GDM1 (cell line): ENCODE measurements around the gene NEK6.

ENCODE experiments used
- DNase-seq: peaks from one replicate; lab custom pipeline; 2025; lab: John Stamatoyannopoulos, UW

The NEK6 gene

GRCh38 chr9:124373851-124374250, 116.1 kb downstream of the NEK6 start:
- DNase-seq, result no peak

- no peak for DNase-seq
Observed at GRCh38 chr9:124375726-124376125, 118.0 kb downstream of the NEK6 start.

- no peak for DNase-seq
Observed at GRCh38 chr9:124376329-124376728, 118.6 kb downstream of the NEK6 start.

GRCh38 chr9:124377551-124378406, 120.0 kb downstream of the NEK6 start:
- no peak for DNase-seq

GRCh38 chr9:124381170-124381945, 123.6 kb downstream of the NEK6 start:
- no peak for DNase-seq

- no peak for DNase-seq
Observed at GRCh38 chr9:124384210-124384609, 126.5 kb downstream of the NEK6 start.

GRCh38 chr9:124384846-124385245, 127.1 kb downstream of the NEK6 start:
- DNase-seq, result no peak

GRCh38 chr9:124385623-124386022, 127.9 kb downstream of the NEK6 start:
- DNase-seq, result no peak

- DNase-seq, result no peak
Observed at GRCh38 chr9:124386201-124386600, 128.5 kb downstream of the NEK6 start.

- DNase-seq, result no peak
Observed at GRCh38 chr9:124388275-124389048, 130.7 kb downstream of the NEK6 start.

GRCh38 chr9:124389146-124389939, 131.6 kb downstream of the NEK6 start:
- no peak for DNase-seq

GRCh38 chr9:124390794-124391658, 133.3 kb downstream of the NEK6 start:
- no peak for DNase-seq

- no peak for DNase-seq
Observed at GRCh38 chr9:124392254-124392870, 134.6 kb downstream of the NEK6 start.

- no peak for DNase-seq
Observed at GRCh38 chr9:124392871-124393460, 135.2 kb downstream of the NEK6 start.

- DNase-seq, result no peak
Observed at GRCh38 chr9:124394167-124394566, 136.4 kb downstream of the NEK6 start.

- no peak for DNase-seq
Observed at GRCh38 chr9:124394596-124394995, 136.8 kb downstream of the NEK6 start.

- no peak for DNase-seq
Observed at GRCh38 chr9:124395826-124396225, 138.1 kb downstream of the NEK6 start.

GRCh38 chr9:124398191-124398935, 140.6 kb downstream of the NEK6 start:
- no peak for DNase-seq
